Lung microvascular endothelial cell (primary cell): ENCODE results near the gene NCS1. TPM values are rescaled to one million over a fixed set of nuclear protein-coding genes. Genes with fewer than 3 reads are reported as not detected.

Experiments
- DNase-seq, 2 donors: peaks; one replicate each; pipeline versions ENCODE4 v3.0.0 to v3.0.0-alpha.2; 2010; ENCODE audit warnings: low read depth in 2 of 2
- total RNA-seq: library from RNA; depleted of rRNA; stranded (reverse); fragments of >200 nt; gene quantifications from 2 replicates; pipeline ENCODE4 v1.2.1, GENCODE V29; 2014

The NCS1 gene
- total RNA-seq, 1 donor from 2014 or later = 4.8 TPM

- no peak for DNase-seq
Measured at GRCh38 chr9:130175355-130175754, 3.2 kb downstream of the NCS1 start.

- no peak for DNase-seq
Measured at GRCh38 chr9:130176760-130177159, 4.6 kb downstream of the NCS1 start.

- no peak for DNase-seq
Measured at GRCh38 chr9:130177898-130178805, 5.9 kb downstream of the NCS1 start.

- DNase-seq = no peak
Measured at GRCh38 chr9:130179331-130179907, 7.2 kb downstream of the NCS1 start.

- no peak for DNase-seq
Measured at GRCh38 chr9:130180516-130180915, 8.3 kb downstream of the NCS1 start.

- no peak for DNase-seq
Measured at GRCh38 chr9:130181678-130182380, 9.6 kb downstream of the NCS1 start.

GRCh38 chr9:130182381-130182909 lies 10.2 kb downstream of the NCS1 start:
- DNase-seq = no peak

- DNase-seq = peak in 1 of 2 donors; percentile 15
Measured at GRCh38 chr9:130183133-130183762, 11.0 kb downstream of the NCS1 start.

- no peak for DNase-seq
Measured at GRCh38 chr9:130185017-130185416, 12.8 kb downstream of the NCS1 start.

- DNase-seq = no peak
Measured at GRCh38 chr9:130185490-130186031, 13.4 kb downstream of the NCS1 start.

GRCh38 chr9:130186051-130186450 lies 13.8 kb downstream of the NCS1 start:
- peak in 1 of 2 donors; percentile 19 for DNase-seq

- no peak for DNase-seq
Measured at GRCh38 chr9:130186839-130187522, 14.8 kb downstream of the NCS1 start.

- DNase-seq = no peak
Measured at GRCh38 chr9:130187523-130187846, 15.3 kb downstream of the NCS1 start.

- no peak for DNase-seq
Measured at GRCh38 chr9:130188860-130189481, 16.8 kb downstream of the NCS1 start.

- DNase-seq = peak in 1 of 2 donors; percentile 21
Measured at GRCh38 chr9:130189840-130190239, 17.6 kb downstream of the NCS1 start.

- no peak for DNase-seq
Measured at GRCh38 chr9:130191068-130191748, 19.0 kb downstream of the NCS1 start.

GRCh38 chr9:130191749-130192120 lies 19.5 kb downstream of the NCS1 start:
- DNase-seq = no peak

GRCh38 chr9:130192382-130192999 lies 20.3 kb downstream of the NCS1 start:
- DNase-seq = no peak

GRCh38 chr9:130193103-130193502 lies 20.9 kb downstream of the NCS1 start:
- no peak for DNase-seq
